Measurements from ENCODE around the gene S1PR2. TPM values are rescaled to one million over a fixed set of nuclear protein-coding genes. Genes with fewer than 3 reads are reported as not detected.
"Not testable (repeated sequence)": the region's sequence is repeated elsewhere in the genome, so short reads cannot be mapped to it uniquely, and the experiment has no call there.

The S1PR2 gene
- total RNA-seq, 4 donors from 2014 or later = 0.80 to 7.1 (median 3.5) TPM

GRCh38 chr19:10243606-10244005, 12.5 kb upstream of the S1PR2 start:
- H3K36me3 ChIP-seq = no peaks in the 10 kb centered on the region
- 87% methylated on average over 7 of the region's 7 CpGs; no CpG with 5 or more reads in 1 of the 2 donors for WGBS, 2 donors (ENCODE audit: low coverage in 1 of 2)
- H3K27ac ChIP-seq = no peak overlapping the region
- in situ Hi-C loops (cut with MboI; ENCODE audit: low pct_ligation_motif_present in 1 of 4, low pct_unique_long_range_greater_than_20kb in 1 of 4, low sequenced_read_pairs in 3 of 4) (loop anchor here in 2 of 4 donors (10.0 to 25.0 kb wide), 3 partner anchors 49 to 319 kb away; partner anchors contain the start of genes ANGPTL6 (in 1 of the 2), DNMT1 (in 1 of the 2), EIF3G (in 1 of the 2) and P2RY11 (in 1 of the 2)), intact Hi-C loops (cut with DNase I; ENCODE audit: low total_unique reads) (no loop called here)
- TF ChIP-seq POLR2A (IDR thresholded peaks at IDR 0.05) = no peak
- TF ChIP-seq EP300 (IDR thresholded peaks at IDR 0.05; ENCODE audit: low read depth) = no peak
- TF ChIP-seq CTCF (IDR thresholded peaks at IDR 0.05) = no peak
- no peak for TF ChIP-seq POLR2AphosphoS5 (IDR thresholded peaks at IDR 0.05)
- H3K4me1 ChIP-seq = peaks cover 0 to 4% (median 2%) of the 10 kb centered on the region in 4 donors
- H3K9me3 ChIP-seq = no peaks in the 10 kb centered on the region
- H3K4me3 ChIP-seq = no peak overlapping the region
- H3K27me3 ChIP-seq = no peaks in the 10 kb centered on the region
- no peak for DNase-seq

- intact Hi-C loops (cut with DNase I; ENCODE audit: low total_unique reads); H3K9me3 ChIP-seq; H3K36me3 ChIP-seq; H3K27ac ChIP-seq; H3K27me3 ChIP-seq; DNase-seq; H3K4me3 ChIP-seq: not testable (repeated sequence)
- peaks cover 0 to 13% (median 3%) of the 10 kb centered on the region in 4 donors for H3K4me1 ChIP-seq
- 97% methylated on average over 11 of the region's 11 CpGs; no CpG with 5 or more reads in 1 of the 2 donors for WGBS, 2 donors (ENCODE audit: low coverage in 1 of 2)
- in situ Hi-C loops (cut with MboI; ENCODE audit: low pct_ligation_motif_present in 1 of 4, low pct_unique_long_range_greater_than_20kb in 1 of 4, low sequenced_read_pairs in 3 of 4) = loop anchor here in 2 of 4 donors (10.0 to 25.0 kb wide), 3 partner anchors 47 to 317 kb away; partner anchors contain the start of genes ANGPTL6 (in 1 of the 2), DNMT1 (in 1 of the 2), EIF3G (in 1 of the 2) and P2RY11 (in 1 of the 2)
Measured at GRCh38 chr19:10241826-10242449, 10.8 kb upstream of the S1PR2 start.

- Histone ChIP-seq H3K4me3 (no peak overlapping the region), H3K27me3 (no peaks in the 10 kb centered on the region), H3K4me1 (peaks cover 0 to 13% (median 3%) of the 10 kb centered on the region in 4 donors), H3K9me3 (no peaks in the 10 kb centered on the region), H3K36me3 (no peaks in the 10 kb centered on the region), H3K27ac (peak overlapping the region; percentile 59 to 76 (median 70))
- in situ Hi-C loops (cut with MboI; ENCODE audit: low pct_ligation_motif_present in 1 of 4, low pct_unique_long_range_greater_than_20kb in 1 of 4, low sequenced_read_pairs in 3 of 4) (loop anchor here in 2 of 4 donors (10.0 to 25.0 kb wide), 2 partner anchors 126 to 133 kb away; partner anchors contain the start of genes ANGPTL6 (in 2 of the 2), PPAN (in 2 of the 2), EIF3G (in 1 of the 2) and P2RY11 (in 1 of the 2)), intact Hi-C loops (cut with DNase I; ENCODE audit: low total_unique reads) (loop anchor here (10.0 kb wide), 1 partner anchor 123 kb away; the partner anchor contains the start of genes EIF3G and P2RY11)
- TF ChIP-seq CTCF (IDR thresholded peaks at IDR 0.05) (no peak), POLR2AphosphoS5 (IDR thresholded peaks at IDR 0.05) (peak; percentile 22 to 39 (median 34))
- 30 to 70% methylated on average over 2 to 11 of the region's 12 CpGs for WGBS, 2 donors (ENCODE audit: low coverage in 1 of 2)
- DNase-seq = peak; percentile 49
Measured at GRCh38 chr19:10238172-10238783, 7.1 kb upstream of the S1PR2 start.

GRCh38 chr19:10237702-10238101, 6.6 kb upstream of the S1PR2 start:
- H3K9me3 ChIP-seq = no peaks in the 10 kb centered on the region
- 78 to 79% methylated on average over 3 to 6 of the region's 6 CpGs for WGBS, 2 donors (ENCODE audit: low coverage in 1 of 2)
- intact Hi-C loops (cut with DNase I; ENCODE audit: low total_unique reads) = loop anchor here (10.0 kb wide), 1 partner anchor 123 kb away; the partner anchor contains the start of genes EIF3G and P2RY11
- H3K27me3 ChIP-seq = no peaks in the 10 kb centered on the region
- H3K36me3 ChIP-seq = no peaks in the 10 kb centered on the region
- H3K27ac ChIP-seq = peak overlapping the region; percentile 59 to 76 (median 70)
- no peak for DNase-seq
- peaks cover 0 to 13% (median 3%) of the 10 kb centered on the region in 4 donors for H3K4me1 ChIP-seq
- TF ChIP-seq POLR2A (IDR thresholded peaks at IDR 0.05) (no peak), CTCF (IDR thresholded peaks at IDR 0.05) (no peak), EP300 (IDR thresholded peaks at IDR 0.05; ENCODE audit: low read depth) (no peak), POLR2AphosphoS5 (IDR thresholded peaks at IDR 0.05) (no peak)
- no peak overlapping the region for H3K4me3 ChIP-seq
- in situ Hi-C loops (cut with MboI; ENCODE audit: low pct_ligation_motif_present in 1 of 4, low pct_unique_long_range_greater_than_20kb in 1 of 4, low sequenced_read_pairs in 3 of 4) = loop anchor here in 2 of 4 donors (10.0 to 25.0 kb wide), 2 partner anchors 125 to 133 kb away; partner anchors contain the start of genes ANGPTL6 (in 2 of the 2), PPAN (in 2 of the 2), EIF3G (in 1 of the 2) and P2RY11 (in 1 of the 2)

- intact Hi-C loops (cut with DNase I; ENCODE audit: low total_unique reads) (loop anchor here (10.0 kb wide), 1 partner anchor 121 kb away; the partner anchor contains the start of genes EIF3G and P2RY11), in situ Hi-C loops (cut with MboI; ENCODE audit: low pct_ligation_motif_present in 1 of 4, low pct_unique_long_range_greater_than_20kb in 1 of 4, low sequenced_read_pairs in 3 of 4) (loop anchor here in 2 of 4 donors (10.0 to 25.0 kb wide), 2 partner anchors 123 to 131 kb away; partner anchors contain the start of genes ANGPTL6 (in 2 of the 2), PPAN (in 2 of the 2), EIF3G (in 1 of the 2) and P2RY11 (in 1 of the 2))
- not testable (repeated sequence) for H3K9me3 ChIP-seq, DNase-seq, H3K27me3 ChIP-seq, H3K4me3 ChIP-seq, H3K36me3 ChIP-seq
- H3K4me1 ChIP-seq = peaks cover 0 to 13% (median 9%) of the 10 kb centered on the region in 4 donors
- WGBS, 2 donors (ENCODE audit: low coverage in 1 of 2) = 86 to 91% methylated on average over 5 to 7 of the region's 7 CpGs
- H3K27ac ChIP-seq = peak overlapping the region; percentile 59 to 83 (median 75)
Measured at GRCh38 chr19:10235409-10235808, 4.3 kb upstream of the S1PR2 start.

All from transverse colon (tissue), 4 donors.